Measurements from ENCODE around the gene PRKACA. TPM values are rescaled to one million over a fixed set of nuclear protein-coding genes. Genes with fewer than 3 reads are reported as not detected.

The PRKACA gene
- total RNA-seq, 1 experiment from 2014 or later: 56.7 TPM

GRCh38 chr19:14116918-14117578, 514 bp downstream of the PRKACA start:
- H3K4me3 ChIP-seq (ENCODE audit: low read depth, low read length, poor library complexity, severe bottlenecking): peak overlapping the region; percentile 78
- BruUV-seq (replicated peaks): no TSS peak
- DNase-seq (ENCODE audit: low spot score): no peak
- ChIA-PET POLR2A (ENCODE audit: low non-redundant PET) (no interaction called here), CTCF (no interaction called here)
- no peaks in the 10 kb centered on the region for H3K27me3 ChIP-seq (replicated peaks; ENCODE audit: insufficient read depth, low read depth, low read length, poor library complexity)
- H3K36me3 ChIP-seq (ENCODE audit: insufficient read depth, low read length, poor library complexity, severe bottlenecking): no peaks in the 10 kb centered on the region
- peak overlapping the region; percentile 59 for H3K27ac ChIP-seq (ENCODE audit: low read depth, low read length, poor library complexity, severe bottlenecking)
- TF ChIP-seq EZH2 (IDR thresholded peaks at IDR 0.05; ENCODE audit: borderline replicate concordance, low read depth, low read length, poor library complexity, severe bottlenecking): no peak
- TF ChIP-seq, protein P1, sequence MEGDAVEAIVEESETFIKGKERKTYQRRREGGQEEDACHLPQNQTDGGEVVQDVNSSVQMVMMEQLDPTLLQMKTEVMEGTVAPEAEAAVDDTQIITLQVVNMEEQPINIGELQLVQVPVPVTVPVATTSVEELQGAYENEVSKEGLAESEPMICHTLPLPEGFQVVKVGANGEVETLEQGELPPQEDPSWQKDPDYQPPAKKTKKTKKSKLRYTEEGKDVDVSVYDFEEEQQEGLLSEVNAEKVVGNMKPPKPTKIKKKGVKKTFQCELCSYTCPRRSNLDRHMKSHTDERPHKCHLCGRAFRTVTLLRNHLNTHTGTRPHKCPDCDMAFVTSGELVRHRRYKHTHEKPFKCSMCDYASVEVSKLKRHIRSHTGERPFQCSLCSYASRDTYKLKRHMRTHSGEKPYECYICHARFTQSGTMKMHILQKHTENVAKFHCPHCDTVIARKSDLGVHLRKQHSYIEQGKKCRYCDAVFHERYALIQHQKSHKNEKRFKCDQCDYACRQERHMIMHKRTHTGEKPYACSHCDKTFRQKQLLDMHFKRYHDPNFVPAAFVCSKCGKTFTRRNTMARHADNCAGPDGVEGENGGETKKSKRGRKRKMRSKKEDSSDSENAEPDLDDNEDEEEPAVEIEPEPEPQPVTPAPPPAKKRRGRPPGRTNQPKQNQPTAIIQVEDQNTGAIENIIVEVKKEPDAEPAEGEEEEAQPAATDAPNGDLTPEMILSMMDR (conservative IDR thresholded peaks at IDR 0.05; ENCODE audit: low read depth, low read length): no peak
- no peaks in the 10 kb centered on the region for H3K9me3 ChIP-seq (ENCODE audit: low read depth, low read length, poor library complexity, severe bottlenecking)
- H3K4me1 ChIP-seq (ENCODE audit: insufficient read depth, low read length, poor library complexity, severe bottlenecking): peaks cover 24% of the 10 kb centered on the region
- intact Hi-C loops (cut with micrococcal nuclease; ENCODE audit: unreplicated experiment): no loop called here

- no peak for DNase-seq (ENCODE audit: low spot score)
- no peaks in the 10 kb centered on the region for H3K9me3 ChIP-seq (ENCODE audit: low read depth, low read length, poor library complexity, severe bottlenecking)
- peak overlapping the region; percentile 14 for H3K27ac ChIP-seq (ENCODE audit: low read depth, low read length, poor library complexity, severe bottlenecking)
- ChIA-PET POLR2A (ENCODE audit: low non-redundant PET) (no interaction called here), CTCF (no interaction called here)
- H3K4me3 ChIP-seq (ENCODE audit: low read depth, low read length, poor library complexity, severe bottlenecking): peak overlapping the region; percentile 78
- no TSS peak for BruUV-seq (replicated peaks)
- TF ChIP-seq, protein P1 (conservative IDR thresholded peaks at IDR 0.05; ENCODE audit: low read depth, low read length): no peak
- no peak for TF ChIP-seq EZH2 (IDR thresholded peaks at IDR 0.05; ENCODE audit: borderline replicate concordance, low read depth, low read length, poor library complexity, severe bottlenecking)
- peaks cover 24% of the 10 kb centered on the region for H3K4me1 ChIP-seq (ENCODE audit: insufficient read depth, low read length, poor library complexity, severe bottlenecking)
- intact Hi-C loops (cut with micrococcal nuclease; ENCODE audit: unreplicated experiment): no loop called here
- H3K27me3 ChIP-seq (replicated peaks; ENCODE audit: insufficient read depth, low read depth, low read length, poor library complexity): no peaks in the 10 kb centered on the region
- H3K36me3 ChIP-seq (ENCODE audit: insufficient read depth, low read length, poor library complexity, severe bottlenecking): no peaks in the 10 kb centered on the region
These were observed 1.0 kb downstream of the PRKACA start for GRCh38 chr19:14116525-14116917.

DNA sequence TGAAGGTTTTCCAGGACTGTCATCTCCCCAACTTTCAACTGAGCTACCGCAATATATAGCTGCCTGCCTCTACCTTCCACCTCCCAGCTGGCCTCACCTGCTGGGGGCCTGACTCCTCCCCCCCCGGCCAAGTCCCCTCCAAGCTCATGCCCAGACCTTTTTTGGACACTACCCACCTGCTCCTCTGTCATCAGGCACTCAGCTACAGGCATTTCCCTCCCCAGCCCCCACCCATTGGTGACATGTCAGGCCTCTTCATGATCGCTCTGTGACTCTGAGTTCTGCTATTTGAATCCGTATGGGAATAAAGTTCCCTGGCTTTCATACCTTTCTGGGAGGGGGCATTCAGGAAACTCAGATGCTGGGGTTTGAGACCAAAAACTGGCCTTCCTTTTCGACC, 1.8 kb downstream of the PRKACA start:
- H3K27ac ChIP-seq (ENCODE audit: low read depth, low read length, poor library complexity, severe bottlenecking): no peak overlapping the region
- TF ChIP-seq, protein P1 (conservative IDR thresholded peaks at IDR 0.05; ENCODE audit: low read depth, low read length): no peak
- no peak for TF ChIP-seq EZH2 (IDR thresholded peaks at IDR 0.05; ENCODE audit: borderline replicate concordance, low read depth, low read length, poor library complexity, severe bottlenecking)
- no peaks in the 10 kb centered on the region for H3K36me3 ChIP-seq (ENCODE audit: insufficient read depth, low read length, poor library complexity, severe bottlenecking)
- intact Hi-C loops (cut with micrococcal nuclease; ENCODE audit: unreplicated experiment): no loop called here
- ChIA-PET POLR2A (ENCODE audit: low non-redundant PET) (interaction anchor here (0.6 kb wide), 1 partner anchor 263 kb away, joined by 3 read pairs; no protein-coding TSS in a partner anchor), CTCF (interaction anchor here (0.5 to 0.6 kb wide), 3 partner anchors 13 to 276 kb away, joined by 3 to 11 read pairs (median 3); no protein-coding TSS in a partner anchor)
- no peaks in the 10 kb centered on the region for H3K27me3 ChIP-seq (replicated peaks; ENCODE audit: insufficient read depth, low read depth, low read length, poor library complexity)
- H3K9me3 ChIP-seq (ENCODE audit: low read depth, low read length, poor library complexity, severe bottlenecking): no peaks in the 10 kb centered on the region
- peaks cover 24% of the 10 kb centered on the region for H3K4me1 ChIP-seq (ENCODE audit: insufficient read depth, low read length, poor library complexity, severe bottlenecking)
- BruUV-seq (replicated peaks): no TSS peak
- DNase-seq (ENCODE audit: low spot score): no peak
- no peak overlapping the region for H3K4me3 ChIP-seq (ENCODE audit: low read depth, low read length, poor library complexity, severe bottlenecking)

Data from A673 (cell line).